ENCODE results near the gene BRIP1.
"Not testable (repeated sequence)": the region's sequence is repeated elsewhere in the genome, so short reads cannot be mapped to it uniquely, and the experiment has no call there.

BRIP1 gene

DNA sequence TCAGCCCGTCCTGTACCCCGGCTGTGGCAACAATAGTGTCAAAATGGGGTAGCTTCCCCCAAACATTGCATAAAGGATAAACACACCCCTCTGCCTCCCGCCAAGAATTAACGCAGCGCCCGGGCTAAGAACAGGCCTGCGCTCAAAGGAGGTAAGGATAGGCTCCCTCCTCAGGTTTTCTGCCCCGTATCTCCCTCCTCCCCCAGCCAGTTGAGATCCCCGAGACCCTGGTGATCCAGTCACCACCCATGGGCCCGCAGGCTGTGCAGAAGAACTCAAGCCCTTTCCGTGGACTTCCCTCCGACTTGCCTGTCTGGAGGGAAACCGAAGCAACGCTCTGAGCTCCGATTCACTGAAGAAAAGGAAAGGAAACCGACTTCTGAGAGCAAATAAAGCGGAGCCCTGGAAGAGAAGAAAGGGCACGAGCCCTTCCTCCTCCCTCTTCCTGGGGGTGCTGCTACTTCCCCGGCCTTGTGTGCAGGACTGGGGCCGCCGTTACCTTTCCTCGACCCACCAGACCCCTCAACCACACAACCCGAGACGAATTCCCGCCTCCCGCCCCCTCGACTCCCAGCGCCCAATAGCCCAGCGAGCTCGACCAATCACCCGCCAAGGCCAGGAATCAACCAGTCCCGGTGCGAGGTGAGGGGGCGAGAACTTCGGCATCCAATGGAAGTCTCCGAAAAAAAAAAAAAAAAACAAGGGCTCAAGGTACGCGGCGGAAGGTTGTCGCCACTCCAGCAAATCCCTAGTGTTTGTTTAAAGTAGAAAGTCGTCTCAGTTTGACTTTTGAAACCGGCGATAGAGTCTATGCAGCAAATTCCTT is at the start of gene BRIP1:
TSS of gene BRIP1 (minus strand) at position 554 of the 826 bp plus-strand sequence. CDS start 1,989 bp downstream, outside the sequence.
- no peaks in the 10 kb centered on the region for H3K9me3 ChIP-seq (ENCODE audit: control insufficient read depth in 2 of 2, low read length in 2 of 2)
- peak within 1 kb of the TSS; percentile 75 to 87 for H3K9ac ChIP-seq (ENCODE audit: low read depth in 1 of 2, low read length in 2 of 2)
- no peaks in the 10 kb centered on the region for H3K27me3 ChIP-seq (ENCODE audit: control insufficient read depth in 2 of 2, insufficient read depth in 2 of 2, low read length in 2 of 2)
- peaks cover 2 to 7% of the 10 kb centered on the region in 2 donors for H3K4me1 ChIP-seq (ENCODE audit: control insufficient read depth in 2 of 2, insufficient read depth in 2 of 2, low read length in 2 of 2)
- peak within 1 kb of the TSS; percentile 83 for H3K27ac ChIP-seq (ENCODE audit: low read depth in 2 of 2, low read length in 2 of 2)
- H3K4me3 ChIP-seq (ENCODE audit: low read length in 2 of 2), result peak within 1 kb of the TSS; percentile 86 to 96
- peaks cover 0 to 7% of the 10 kb centered on the region in 2 donors for H3K36me3 ChIP-seq (ENCODE audit: control insufficient read depth in 2 of 2, insufficient read depth in 2 of 2, low read length in 2 of 2)

DNA sequence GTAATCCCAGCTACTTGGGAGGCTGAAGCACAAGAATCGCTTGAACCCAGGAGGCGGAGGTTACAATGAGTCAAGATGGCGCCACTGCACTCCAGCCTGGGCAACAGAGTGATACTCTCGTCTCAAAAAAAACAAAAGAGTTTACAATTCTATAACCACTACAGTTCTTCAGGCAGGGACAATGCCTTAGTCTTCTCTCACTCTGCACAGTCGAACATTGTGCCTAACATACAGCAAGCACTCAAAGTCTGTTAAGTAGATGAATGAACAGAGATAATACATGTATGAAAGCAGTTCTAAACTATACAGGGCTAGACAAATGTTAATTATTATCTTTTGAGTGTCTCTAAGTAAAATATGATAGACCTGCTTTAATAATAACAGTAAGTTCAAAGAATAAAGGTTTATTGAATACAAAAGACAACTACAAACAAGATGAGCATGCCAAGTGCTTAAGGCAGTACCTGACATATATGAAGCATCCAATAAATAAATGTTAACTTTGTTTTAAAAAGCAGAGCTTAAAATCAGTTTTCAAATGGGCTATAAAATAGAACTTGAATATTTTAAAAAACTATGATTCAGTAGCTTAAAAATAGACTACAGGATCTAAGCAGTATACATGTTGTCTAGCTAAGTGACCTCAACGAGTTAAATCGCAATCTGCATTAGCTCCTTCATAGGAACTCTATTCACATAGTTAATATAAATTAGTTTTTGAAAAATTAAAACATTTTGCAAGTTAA is 45.1 kb upstream of the BRIP1 start:
- no peak overlapping the region for H3K27ac ChIP-seq (ENCODE audit: low read depth in 2 of 2, low read length in 2 of 2)
- H3K9ac ChIP-seq (ENCODE audit: low read depth in 1 of 2, low read length in 2 of 2), result no peak overlapping the region
- H3K27me3 ChIP-seq (ENCODE audit: control insufficient read depth in 2 of 2, insufficient read depth in 2 of 2, low read length in 2 of 2), result no peaks in the 10 kb centered on the region
- peaks cover 24 to 39% of the 10 kb centered on the region in 2 donors for H3K36me3 ChIP-seq (ENCODE audit: control insufficient read depth in 2 of 2, insufficient read depth in 2 of 2, low read length in 2 of 2)
- H3K4me3 ChIP-seq (ENCODE audit: low read length in 2 of 2), result no peak overlapping the region
- no peaks in the 10 kb centered on the region for H3K9me3 ChIP-seq (ENCODE audit: control insufficient read depth in 2 of 2, low read length in 2 of 2)
- no peaks in the 10 kb centered on the region for H3K4me1 ChIP-seq (ENCODE audit: control insufficient read depth in 2 of 2, insufficient read depth in 2 of 2, low read length in 2 of 2)

DNA sequence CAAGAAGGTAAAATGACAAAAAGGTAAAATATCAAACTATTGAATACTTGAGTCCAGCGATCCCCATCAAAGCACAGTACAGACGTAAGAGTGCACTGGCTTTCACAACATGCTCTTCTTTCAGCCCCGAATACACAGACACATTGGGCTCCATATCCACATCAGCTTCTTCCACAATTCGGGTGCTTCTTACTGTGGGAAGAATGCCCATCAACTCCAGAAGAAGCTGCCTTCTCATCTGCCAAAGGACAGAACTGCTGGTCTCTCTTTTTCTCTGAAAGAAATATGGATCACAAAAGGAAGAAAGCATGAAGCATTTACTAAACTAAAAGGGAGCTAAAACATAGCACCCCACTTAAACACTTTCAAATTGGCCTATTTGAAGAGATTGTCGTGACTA is 44.0 kb upstream of the BRIP1 start:
- peaks cover 24 to 39% of the 10 kb centered on the region in 2 donors for H3K36me3 ChIP-seq (ENCODE audit: control insufficient read depth in 2 of 2, insufficient read depth in 2 of 2, low read length in 2 of 2)
- no peaks in the 10 kb centered on the region for H3K4me1 ChIP-seq (ENCODE audit: control insufficient read depth in 2 of 2, insufficient read depth in 2 of 2, low read length in 2 of 2)
- no peak overlapping the region for H3K27ac ChIP-seq (ENCODE audit: low read depth in 2 of 2, low read length in 2 of 2)

GRCh38 chr17:61904094-61904710 is 40.9 kb upstream of the BRIP1 start:
- Histone ChIP-seq H3K4me3 (ENCODE audit: low read length in 2 of 2) (no peak overlapping the region), H3K9me3 (ENCODE audit: control insufficient read depth in 2 of 2, low read length in 2 of 2) (no peaks in the 10 kb centered on the region), H3K27me3 (ENCODE audit: control insufficient read depth in 2 of 2, insufficient read depth in 2 of 2, low read length in 2 of 2) (no peaks in the 10 kb centered on the region), H3K27ac (ENCODE audit: low read depth in 2 of 2, low read length in 2 of 2) (no peak overlapping the region), H3K4me1 (ENCODE audit: control insufficient read depth in 2 of 2, insufficient read depth in 2 of 2, low read length in 2 of 2) (no peaks in the 10 kb centered on the region), H3K36me3 (ENCODE audit: control insufficient read depth in 2 of 2, insufficient read depth in 2 of 2, low read length in 2 of 2) (peaks cover 16 to 27% of the 10 kb centered on the region in 2 donors), H3K9ac (ENCODE audit: low read depth in 1 of 2, low read length in 2 of 2) (no peak overlapping the region)

More for the DNA sequence above, 44.0 kb upstream of the BRIP1 start:
- no peaks in the 10 kb centered on the region for H3K9me3 ChIP-seq (ENCODE audit: control insufficient read depth in 2 of 2, low read length in 2 of 2)
- no peak overlapping the region for H3K9ac ChIP-seq (ENCODE audit: low read depth in 1 of 2, low read length in 2 of 2)
- H3K4me3 ChIP-seq (ENCODE audit: low read length in 2 of 2), result no peak overlapping the region
- no peaks in the 10 kb centered on the region for H3K27me3 ChIP-seq (ENCODE audit: control insufficient read depth in 2 of 2, insufficient read depth in 2 of 2, low read length in 2 of 2)

DNA sequence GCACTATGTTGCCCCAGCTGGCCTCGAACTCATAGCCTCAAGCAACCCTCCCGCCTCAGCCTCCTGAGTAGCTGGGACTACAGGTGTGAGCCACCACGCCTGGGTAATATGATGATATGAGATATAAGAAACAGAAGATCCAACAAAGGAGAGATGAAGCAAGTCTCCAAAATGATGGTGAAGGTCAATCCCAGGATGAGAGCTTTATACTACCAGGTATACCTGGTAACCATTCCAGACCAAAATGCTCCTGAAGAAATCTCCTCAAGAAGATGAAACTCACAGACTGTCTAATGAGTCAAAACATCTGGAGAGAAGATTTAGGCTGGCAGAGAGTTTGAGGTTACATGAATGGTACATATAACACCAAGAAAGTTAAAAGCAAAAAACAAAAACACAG is 39.9 kb upstream of the BRIP1 start:
- Histone ChIP-seq H3K36me3 (ENCODE audit: control insufficient read depth in 2 of 2, insufficient read depth in 2 of 2, low read length in 2 of 2) (peaks cover 16 to 24% of the 10 kb centered on the region in 2 donors), H3K9me3 (ENCODE audit: control insufficient read depth in 2 of 2, low read length in 2 of 2) (no peaks in the 10 kb centered on the region)

GRCh38 chr17:61897548-61898180 is 34.3 kb upstream of the BRIP1 start:
- Histone ChIP-seq H3K4me3 (ENCODE audit: low read length in 2 of 2) (no peak overlapping the region), H3K4me1 (ENCODE audit: control insufficient read depth in 2 of 2, insufficient read depth in 2 of 2, low read length in 2 of 2) (no peaks in the 10 kb centered on the region), H3K27ac (ENCODE audit: low read depth in 2 of 2, low read length in 2 of 2) (no peak overlapping the region), H3K36me3 (ENCODE audit: control insufficient read depth in 2 of 2, insufficient read depth in 2 of 2, low read length in 2 of 2) (peaks cover 13% of the 10 kb centered on the region in 2 donors), H3K9ac (ENCODE audit: low read depth in 1 of 2, low read length in 2 of 2) (no peak overlapping the region), H3K9me3 (ENCODE audit: control insufficient read depth in 2 of 2, low read length in 2 of 2) (no peaks in the 10 kb centered on the region), H3K27me3 (ENCODE audit: control insufficient read depth in 2 of 2, insufficient read depth in 2 of 2, low read length in 2 of 2) (no peaks in the 10 kb centered on the region)

More for the DNA sequence above, 39.9 kb upstream of the BRIP1 start:
- no peaks in the 10 kb centered on the region for H3K4me1 ChIP-seq (ENCODE audit: control insufficient read depth in 2 of 2, insufficient read depth in 2 of 2, low read length in 2 of 2)
- H3K27ac ChIP-seq (ENCODE audit: low read depth in 2 of 2, low read length in 2 of 2), result no peak overlapping the region
- H3K9ac ChIP-seq (ENCODE audit: low read depth in 1 of 2, low read length in 2 of 2), result no peak overlapping the region
- no peaks in the 10 kb centered on the region for H3K27me3 ChIP-seq (ENCODE audit: control insufficient read depth in 2 of 2, insufficient read depth in 2 of 2, low read length in 2 of 2)
- no peak overlapping the region for H3K4me3 ChIP-seq (ENCODE audit: low read length in 2 of 2)

DNA sequence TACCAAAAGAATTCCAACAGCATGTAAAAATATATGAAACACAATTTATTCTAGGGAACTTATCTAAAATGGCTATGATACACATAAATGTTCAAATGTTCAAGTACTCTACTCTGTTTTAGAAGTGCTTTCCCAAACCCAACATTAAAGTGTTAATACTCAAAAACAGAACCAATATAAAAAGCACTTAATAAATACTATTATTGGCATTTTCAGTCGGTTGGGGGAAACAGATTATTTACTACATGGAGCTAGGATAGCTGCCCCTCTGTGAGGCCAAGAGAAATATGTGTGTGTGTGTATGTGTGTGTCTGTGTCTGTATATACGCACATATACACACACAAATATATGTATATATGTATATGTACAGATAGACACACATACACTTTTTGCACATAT is 32.1 kb upstream of the BRIP1 start:
- Histone ChIP-seq H3K9ac (ENCODE audit: low read depth in 1 of 2, low read length in 2 of 2) (no peak overlapping the region), H3K36me3 (ENCODE audit: control insufficient read depth in 2 of 2, insufficient read depth in 2 of 2, low read length in 2 of 2) (peaks cover 9 to 14% of the 10 kb centered on the region in 2 donors)

GRCh38 chr17:61894310-61894709 is 31.0 kb upstream of the BRIP1 start:
- H3K36me3 ChIP-seq (ENCODE audit: control insufficient read depth in 2 of 2, insufficient read depth in 2 of 2, low read length in 2 of 2); H3K4me3 ChIP-seq (ENCODE audit: low read length in 2 of 2); H3K4me1 ChIP-seq (ENCODE audit: control insufficient read depth in 2 of 2, insufficient read depth in 2 of 2, low read length in 2 of 2); H3K9ac ChIP-seq (ENCODE audit: low read depth in 1 of 2, low read length in 2 of 2); H3K9me3 ChIP-seq (ENCODE audit: control insufficient read depth in 2 of 2, low read length in 2 of 2); H3K27me3 ChIP-seq (ENCODE audit: control insufficient read depth in 2 of 2, insufficient read depth in 2 of 2, low read length in 2 of 2); H3K27ac ChIP-seq (ENCODE audit: low read depth in 2 of 2, low read length in 2 of 2): not testable (repeated sequence)

More for the DNA sequence above, 32.1 kb upstream of the BRIP1 start:
- Histone ChIP-seq H3K27ac (ENCODE audit: low read depth in 2 of 2, low read length in 2 of 2) (no peak overlapping the region), H3K27me3 (ENCODE audit: control insufficient read depth in 2 of 2, insufficient read depth in 2 of 2, low read length in 2 of 2) (no peaks in the 10 kb centered on the region), H3K4me1 (ENCODE audit: control insufficient read depth in 2 of 2, insufficient read depth in 2 of 2, low read length in 2 of 2) (no peaks in the 10 kb centered on the region), H3K4me3 (ENCODE audit: low read length in 2 of 2) (no peak overlapping the region), H3K9me3 (ENCODE audit: control insufficient read depth in 2 of 2, low read length in 2 of 2) (no peaks in the 10 kb centered on the region)

DNA sequence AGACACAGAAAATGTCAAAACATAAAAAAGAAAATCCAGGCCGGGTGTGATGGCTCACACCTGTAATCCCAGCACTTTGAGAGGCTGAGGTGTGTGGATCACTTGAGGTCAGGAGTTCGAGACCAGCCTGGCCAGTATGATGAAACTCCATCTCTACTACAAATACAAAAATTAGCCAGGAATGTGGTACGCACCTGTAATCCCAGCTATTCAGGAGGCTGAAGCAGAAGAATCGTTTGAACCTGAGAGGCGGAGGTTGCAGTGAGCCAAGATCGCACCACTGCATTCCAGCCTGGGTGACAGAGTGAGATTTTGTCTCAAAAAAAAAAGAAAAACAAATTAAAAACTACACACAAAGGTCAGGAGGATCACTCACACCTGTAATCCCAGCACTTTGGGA is 24.4 kb upstream of the BRIP1 start:
- H3K4me1 ChIP-seq (ENCODE audit: control insufficient read depth in 2 of 2, insufficient read depth in 2 of 2, low read length in 2 of 2); H3K4me3 ChIP-seq (ENCODE audit: low read length in 2 of 2); H3K9me3 ChIP-seq (ENCODE audit: control insufficient read depth in 2 of 2, low read length in 2 of 2); H3K9ac ChIP-seq (ENCODE audit: low read depth in 1 of 2, low read length in 2 of 2); H3K27ac ChIP-seq (ENCODE audit: low read depth in 2 of 2, low read length in 2 of 2); H3K27me3 ChIP-seq (ENCODE audit: control insufficient read depth in 2 of 2, insufficient read depth in 2 of 2, low read length in 2 of 2): not testable (repeated sequence)
- peaks cover 0 to 17% of the 10 kb centered on the region in 2 donors for H3K36me3 ChIP-seq (ENCODE audit: control insufficient read depth in 2 of 2, insufficient read depth in 2 of 2, low read length in 2 of 2)
